GM06990 (cell line): ENCODE data around the gene PEX16.
"Not testable (repeated sequence)": the region's sequence is repeated elsewhere in the genome, so short reads cannot be mapped to it uniquely, and the experiment has no call there.

Source experiments
- DNase-seq: peaks from one replicate; pipeline ENCODE4 v3.0.0-alpha.2; 2011; ENCODE audit not compliant: insufficient read length; ENCODE audit errors: extremely low read depth
- H3K27me3 ChIP-seq: replicated peaks from 2 replicates; pipeline ENCODE4 v1.6.0; 2011; ENCODE audit warnings: low read length; ENCODE audit not compliant: control insufficient read depth, insufficient read depth
- H3K36me3 ChIP-seq: 2 replicates; pipeline ENCODE4 v1.5.1; 2011; ENCODE audit warnings: low read length; ENCODE audit not compliant: control insufficient read depth, insufficient read depth
- H3K4me3 ChIP-seq: replicated peaks from 2 replicates; pipeline ENCODE4 v1.5.1; 2011; ENCODE audit warnings: low read depth, mild to moderate bottlenecking, control low read depth, low read length
- CTCF ChIP-seq: IDR thresholded peaks from 2 replicates; pipeline ENCODE4 v1.5.1; 2011; ENCODE audit warnings: low read length, control low read depth, mild to moderate bottlenecking, inconsistent platforms; ENCODE audit not compliant: insufficient read depth, poor library complexity, severe bottlenecking

Gene PEX16

GRCh38 chr11:45900916-45901617 lies 16.6 kb downstream of the PEX16 start:
- Histone ChIP-seq H3K27me3 (peaks cover 5% of the 10 kb centered on the region), H3K4me3 (no peak overlapping the region), H3K36me3 (no peaks in the 10 kb centered on the region)
- TF ChIP-seq CTCF: no peak
- no peak for DNase-seq

GRCh38 chr11:45900175-45900800 lies 17.4 kb downstream of the PEX16 start:
- not testable (repeated sequence) for H3K36me3 ChIP-seq, DNase-seq, H3K4me3 ChIP-seq, H3K27me3 ChIP-seq

GRCh38 chr11:45899448-45900174 lies 18.1 kb downstream of the PEX16 start:
- no peaks in the 10 kb centered on the region for H3K36me3 ChIP-seq
- peaks cover 5% of the 10 kb centered on the region for H3K27me3 ChIP-seq
- peak overlapping the region; percentile 50 for H3K4me3 ChIP-seq
- TF ChIP-seq CTCF: no peak
- DNase-seq: peak; percentile 76

- no peak for DNase-seq
These were observed 18.6 kb downstream of the PEX16 start for GRCh38 chr11:45899086-45899447.

GRCh38 chr11:45897556-45897955 lies 20.1 kb downstream of the PEX16 start:
- no peak for TF ChIP-seq CTCF

More at GRCh38 chr11:45899086-45899447, 18.6 kb downstream of the PEX16 start:
- no peak for TF ChIP-seq CTCF
- Histone ChIP-seq H3K4me3 (no peak overlapping the region), H3K27me3 (peaks cover 5% of the 10 kb centered on the region), H3K36me3 (no peaks in the 10 kb centered on the region)

GRCh38 chr11:45896422-45896984 lies 21.2 kb downstream of the PEX16 start:
- TF ChIP-seq CTCF: no peak
- peaks cover 5% of the 10 kb centered on the region for H3K27me3 ChIP-seq
- no peak for DNase-seq
- H3K36me3 ChIP-seq: no peaks in the 10 kb centered on the region
- no peak overlapping the region for H3K4me3 ChIP-seq

More at GRCh38 chr11:45897556-45897955, 20.1 kb downstream of the PEX16 start:
- no peak for DNase-seq
- no peak overlapping the region for H3K4me3 ChIP-seq
- H3K36me3 ChIP-seq: no peaks in the 10 kb centered on the region
- peaks cover 5% of the 10 kb centered on the region for H3K27me3 ChIP-seq
